ENCODE data around the gene SFMBT1. TPM values are rescaled to one million over a fixed set of nuclear protein-coding genes. Genes with fewer than 3 reads are reported as not detected.

SFMBT1 gene
- total RNA-seq, 1 experiment from 2014 or later = 23.0 TPM

DNA sequence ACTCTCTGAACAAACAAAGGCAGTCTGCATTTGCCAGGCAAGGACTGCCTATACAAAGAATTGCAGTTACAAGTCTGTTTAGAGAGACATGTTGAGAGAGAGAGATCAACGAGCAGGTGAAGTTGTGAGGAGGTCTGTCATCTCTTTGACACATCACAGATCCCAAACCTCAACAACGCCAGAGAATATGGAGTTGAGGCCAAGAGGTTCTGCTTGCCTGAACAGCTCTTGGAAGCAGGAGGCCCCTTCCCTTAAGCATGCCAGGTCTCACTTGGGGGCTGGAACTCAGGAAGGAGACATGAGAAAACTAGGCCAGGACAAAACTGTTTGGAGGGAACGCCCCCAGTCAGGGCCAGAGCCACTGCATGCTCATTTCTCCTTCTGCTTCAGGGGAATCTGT is 188.7 kb downstream of the SFMBT1 start:
- no peak for DNase-seq (ENCODE audit: low spot score)

DNA sequence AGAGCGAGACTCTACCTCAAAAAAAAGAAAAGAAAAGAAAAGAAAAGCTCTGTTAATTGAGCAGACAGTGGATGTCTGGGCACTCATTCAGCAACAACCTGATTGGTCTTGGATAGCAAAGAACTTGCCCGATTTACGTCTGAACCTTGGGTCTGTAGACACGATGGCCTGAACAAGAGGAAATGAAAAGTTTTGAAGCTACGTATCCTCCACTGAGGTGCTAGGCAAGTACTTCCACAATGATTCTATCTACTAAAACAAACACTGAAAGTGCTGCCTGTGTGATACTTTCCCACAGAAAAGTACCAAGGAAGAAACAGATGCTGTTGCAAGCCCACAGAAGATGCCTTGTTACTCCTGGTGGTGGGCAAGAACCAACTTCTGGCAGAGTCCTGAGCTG is 189.2 kb downstream of the SFMBT1 start:
- no peak for DNase-seq (ENCODE audit: low spot score)

DNA sequence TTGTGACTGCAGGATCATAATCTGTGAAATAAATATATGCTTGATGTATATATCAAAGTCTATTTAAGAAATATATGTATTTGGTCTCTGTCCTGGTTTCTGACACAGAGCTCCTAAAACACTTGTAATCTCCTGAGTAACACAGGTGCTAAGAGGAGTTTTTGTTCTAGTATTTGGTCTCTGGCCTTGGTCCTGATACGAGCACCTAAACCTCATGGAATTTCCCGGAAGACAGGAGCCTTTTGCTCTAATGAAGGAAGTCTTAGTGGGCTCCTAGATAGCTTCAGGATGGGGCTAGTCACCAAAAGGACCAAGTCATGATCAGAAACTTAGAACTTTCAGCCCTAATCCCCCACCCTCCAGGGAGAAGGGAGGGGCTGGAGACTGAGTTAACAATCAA is 191.9 kb downstream of the SFMBT1 start:
- no peak for DNase-seq (ENCODE audit: low spot score)

Other genes starting within 250 kb of the SFMBT1 start
- 0.08 TPM in 1 of 2 replicates, not detected in the other for gene ITIH4, start 215.4 kb downstream of the SFMBT1 start, total RNA-seq (2014; rRNA removed; shearing (Covaris generic))
- gene MUSTN1, start 211.1 kb downstream of the SFMBT1 start, total RNA-seq (2014; rRNA removed; shearing (Covaris generic)) = not detected in 2 replicates
- 5.1 and 8.4 TPM in 2 replicates for gene STIMATE, start 148.5 kb downstream of the SFMBT1 start, total RNA-seq (2014; rRNA removed; shearing (Covaris generic))
- 10.6 and 12.0 TPM in 2 replicates for gene RFT1, start 84.4 kb upstream of the SFMBT1 start, total RNA-seq (2014; rRNA removed; shearing (Covaris generic))
- 5.2 and 5.9 TPM in 2 replicates for gene PRKCD, start 115.1 kb upstream of the SFMBT1 start, total RNA-seq (2014; rRNA removed; shearing (Covaris generic))
- gene TKT, start 209.9 kb upstream of the SFMBT1 start, total RNA-seq (2014; rRNA removed; shearing (Covaris generic)) = 864 and 898 TPM in 2 replicates